BLaER1 treated with 17β-estradiol and CSF1 and Interleukin-3, amounts not matched to agents 10 nM and 100 nM (cell line): Measurements from ENCODE around the gene ARHGAP45.

Experiments used
- H3K27ac ChIP-seq, 11 experiments: shearing (Covaris generic); formaldehyde crosslinking; 2 replicates each; pipeline ENCODE4 v1.8.1; 2022
- H3K27me3 ChIP-seq, 11 experiments: shearing (Covaris generic); formaldehyde crosslinking; 2 replicates each; pipeline ENCODE4 v1.8.1; 2022
- H3K36me3 ChIP-seq, 11 experiments: shearing (Covaris generic); formaldehyde crosslinking; 2 replicates each; pipeline ENCODE4 v1.8.1; 2022
- H3K4me1 ChIP-seq, 10 experiments: shearing (Covaris generic); formaldehyde crosslinking; 2 replicates each; pipeline ENCODE4 v1.8.1; 2022
- H3K4me2 ChIP-seq, 11 experiments: shearing (Covaris generic); formaldehyde crosslinking; 2 replicates each; pipeline ENCODE4 v1.8.1; 2022
- H3K4me3 ChIP-seq, 10 experiments: shearing (Covaris generic); formaldehyde crosslinking; 2 replicates each; pipeline ENCODE4 v1.8.1; 2022
- H3K9ac ChIP-seq, 11 experiments: shearing (Covaris generic); formaldehyde crosslinking; 2 replicates each; pipeline ENCODE4 v1.8.1; 2022
- H3K9me3 ChIP-seq, 11 experiments: shearing (Covaris generic); formaldehyde crosslinking; replicated peaks in 1 of 11; 2 replicates each; pipeline ENCODE4 v1.8.1; 2022
- H4K20me1 ChIP-seq, 11 experiments: shearing (Covaris generic); formaldehyde crosslinking; 2 replicates each; pipeline ENCODE4 v1.8.1; 2022
- Cebpa-rat ChIP-seq, 11 experiments: shearing (Covaris generic); IDR thresholded peaks; 2 replicates each; pipeline ENCODE4 v1.8.1; 2022

ARHGAP45 gene

DNA sequence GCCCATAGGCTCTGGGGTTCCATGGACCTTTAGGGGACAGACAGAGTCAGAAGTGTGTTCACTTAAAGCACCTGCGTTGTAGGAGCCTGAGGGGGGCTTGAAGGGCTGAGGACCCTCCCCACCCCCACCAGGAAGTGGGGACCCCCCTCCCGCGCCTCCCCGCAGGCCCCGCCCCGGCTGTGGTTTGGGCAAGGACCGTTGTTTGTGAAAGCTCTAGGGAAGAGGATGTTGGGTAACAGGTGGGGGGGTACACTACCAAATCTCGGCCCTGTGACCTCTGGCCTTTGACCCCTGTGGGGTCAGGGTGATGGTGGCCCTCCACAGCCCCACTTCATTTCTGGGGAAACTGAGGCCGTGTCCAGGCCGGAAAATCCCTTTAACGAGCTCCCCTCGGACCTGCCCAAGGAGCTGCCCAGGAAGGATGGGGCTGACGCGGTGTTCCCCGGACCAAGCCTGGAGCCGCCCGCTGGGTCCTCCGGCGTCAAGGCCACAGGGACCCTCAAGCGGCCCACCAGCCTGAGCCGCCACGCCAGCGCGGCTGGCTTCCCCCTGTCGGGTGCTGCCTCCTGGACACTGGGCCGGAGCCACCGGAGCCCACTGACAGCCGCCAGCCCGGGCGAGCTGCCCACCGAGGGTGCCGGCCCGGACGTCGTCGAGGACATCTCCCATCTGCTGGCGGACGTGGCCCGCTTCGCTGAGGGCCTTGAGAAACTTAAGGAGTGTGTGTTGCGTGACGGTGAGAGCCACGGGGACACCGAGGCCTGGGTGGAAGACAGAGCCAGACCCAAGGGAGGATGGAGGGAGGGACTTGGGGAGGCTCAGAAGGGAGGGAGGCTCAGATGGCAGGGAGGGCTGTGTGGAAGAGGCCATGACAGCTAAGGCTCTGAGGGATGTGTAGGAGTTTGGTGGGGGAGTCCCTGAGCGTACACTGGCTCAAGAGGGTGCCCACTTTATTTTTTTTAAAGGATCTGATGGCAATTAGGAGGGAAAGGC lies 1.3 kb downstream of the ARHGAP45 start:
- H4K20me1 ChIP-seq = peaks cover 29 to 51% (median 41%) of the 10 kb centered on the region in 11 experiments; a peak in 21 of 22 replicates
- 0 out of 22 replicates have a peak, but pooled peaks cover 0 to 4% (median 0%) of the 10 kb centered on the region in 11 experiments for H3K27me3 ChIP-seq
- H3K4me2 ChIP-seq = peak overlapping the region; percentile 88 to 100 (median 97)
- peaks cover 45 to 52% (median 50%) of the 10 kb centered on the region in 11 experiments for H3K36me3 ChIP-seq
- TF ChIP-seq Cebpa-rat (IDR thresholded peaks at IDR 0.05) = peak in 7 of 11 experiments; percentile 35 to 74 (median 44); a peak in 7 of 22 replicates
- peak overlapping the region; percentile 91 to 100 (median 96) for H3K4me3 ChIP-seq
- peak overlapping the region; percentile 88 to 99 (median 96) for H3K9ac ChIP-seq
- peak overlapping the region; percentile 79 to 99 (median 96) for H3K27ac ChIP-seq
- peaks cover 72 to 87% (median 78%) of the 10 kb centered on the region in 10 experiments for H3K4me1 ChIP-seq
- H3K9me3 ChIP-seq = 0 out of 22 replicates have a peak, but pooled peaks cover 0 to 2% (median 0%) of the 10 kb centered on the region in 11 experiments

DNA sequence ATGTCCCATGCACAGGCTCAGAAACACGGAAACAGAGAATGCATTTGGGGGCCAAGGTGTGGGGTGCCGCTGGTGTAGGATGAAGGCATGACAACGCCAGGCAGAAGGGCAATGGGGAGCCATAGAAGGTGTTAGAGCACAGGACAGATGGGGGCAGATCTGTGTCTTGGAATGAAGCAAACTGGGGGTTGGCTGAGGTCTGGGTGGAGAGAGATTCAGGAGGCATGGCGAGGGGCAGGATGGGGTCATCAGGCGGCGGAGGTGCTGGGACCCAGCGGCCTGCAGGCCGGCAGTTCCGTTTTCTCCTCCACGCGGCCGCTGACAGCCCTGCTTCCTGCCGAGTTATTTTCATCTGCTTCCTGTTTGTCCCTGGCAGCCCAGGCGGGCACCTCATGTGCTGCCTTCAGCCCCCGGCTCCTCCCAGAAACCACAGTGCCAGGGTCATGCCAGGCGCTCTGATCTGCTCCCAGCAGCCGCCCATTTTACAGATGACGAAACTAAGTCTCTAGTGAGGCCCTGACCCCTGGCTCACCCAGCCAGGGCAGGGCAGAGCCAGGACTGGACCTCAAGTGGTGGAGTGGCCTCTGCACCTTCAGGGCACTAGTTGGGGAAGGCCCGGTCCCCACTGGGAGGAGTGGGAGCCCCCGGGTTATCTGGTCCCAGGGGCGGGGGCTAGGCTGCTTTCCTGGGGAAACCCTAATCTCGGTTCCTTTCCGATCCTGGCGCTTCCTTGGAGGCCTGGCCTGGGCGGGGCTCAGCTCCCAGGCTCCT lies 2.2 kb downstream of the ARHGAP45 start:
- no peak for TF ChIP-seq Cebpa-rat (IDR thresholded peaks at IDR 0.05)
- Histone ChIP-seq H4K20me1 (peaks cover 36 to 60% (median 50%) of the 10 kb centered on the region in 11 experiments; a peak in 21 of 22 replicates), H3K27ac (peak overlapping the region; percentile 79 to 99 (median 96)), H3K9me3 (no peaks in the 10 kb centered on the region), H3K27me3 (0 out of 22 replicates have a peak, but pooled peaks cover 0 to 2% (median 0%) of the 10 kb centered on the region in 11 experiments), H3K4me3 (peak overlapping the region; percentile 91 to 100 (median 96)), H3K4me1 (peaks cover 75 to 88% (median 80%) of the 10 kb centered on the region in 10 experiments), H3K36me3 (peaks cover 54 to 61% (median 59%) of the 10 kb centered on the region in 11 experiments), H3K4me2 (peak overlapping the region; percentile 88 to 100 (median 97)), H3K9ac (peak overlapping the region; percentile 88 to 99 (median 96))

DNA sequence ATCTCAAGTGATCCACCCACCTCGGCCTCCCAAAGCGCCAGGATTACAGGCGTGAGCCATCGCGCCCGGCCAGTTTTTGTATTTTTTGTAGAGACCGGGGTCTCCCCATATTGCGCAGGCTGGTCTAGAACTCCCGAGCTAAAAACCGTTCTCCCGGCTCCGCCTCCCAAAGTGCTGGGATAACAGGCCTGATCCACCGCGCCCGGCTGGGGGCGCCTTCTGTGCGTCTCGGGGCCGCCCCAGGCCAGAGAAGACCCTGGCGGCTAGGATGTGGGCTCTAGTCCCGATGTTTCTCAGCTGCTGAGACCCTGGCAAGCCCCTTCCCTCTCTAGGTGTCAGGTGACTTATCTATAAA lies 3.6 kb downstream of the ARHGAP45 start:
- Histone ChIP-seq H3K4me3 (no peak overlapping the region; a peak in 1 of 20 replicates), H4K20me1 (peaks cover 42 to 71% (median 60%) of the 10 kb centered on the region in 11 experiments; a peak in 21 of 22 replicates), H3K36me3 (peaks cover 64 to 72% (median 68%) of the 10 kb centered on the region in 11 experiments), H3K4me1 (peaks cover 72 to 86% (median 77%) of the 10 kb centered on the region in 10 experiments), H3K9me3 (no peaks in the 10 kb centered on the region), H3K27ac (peak overlapping the region in 7 of 11 experiments; percentile 12 to 99 (median 32); a peak in 11 of 22 replicates), H3K27me3 (no peaks in the 10 kb centered on the region), H3K4me2 (peak overlapping the region in 10 of 11 experiments; percentile 24 to 99 (median 94); a peak in 16 of 22 replicates), H3K9ac (peak overlapping the region in 9 of 11 experiments; percentile 5 to 95 (median 33); a peak in 6 of 22 replicates)
- TF ChIP-seq Cebpa-rat (IDR thresholded peaks at IDR 0.05) = no peak

DNA sequence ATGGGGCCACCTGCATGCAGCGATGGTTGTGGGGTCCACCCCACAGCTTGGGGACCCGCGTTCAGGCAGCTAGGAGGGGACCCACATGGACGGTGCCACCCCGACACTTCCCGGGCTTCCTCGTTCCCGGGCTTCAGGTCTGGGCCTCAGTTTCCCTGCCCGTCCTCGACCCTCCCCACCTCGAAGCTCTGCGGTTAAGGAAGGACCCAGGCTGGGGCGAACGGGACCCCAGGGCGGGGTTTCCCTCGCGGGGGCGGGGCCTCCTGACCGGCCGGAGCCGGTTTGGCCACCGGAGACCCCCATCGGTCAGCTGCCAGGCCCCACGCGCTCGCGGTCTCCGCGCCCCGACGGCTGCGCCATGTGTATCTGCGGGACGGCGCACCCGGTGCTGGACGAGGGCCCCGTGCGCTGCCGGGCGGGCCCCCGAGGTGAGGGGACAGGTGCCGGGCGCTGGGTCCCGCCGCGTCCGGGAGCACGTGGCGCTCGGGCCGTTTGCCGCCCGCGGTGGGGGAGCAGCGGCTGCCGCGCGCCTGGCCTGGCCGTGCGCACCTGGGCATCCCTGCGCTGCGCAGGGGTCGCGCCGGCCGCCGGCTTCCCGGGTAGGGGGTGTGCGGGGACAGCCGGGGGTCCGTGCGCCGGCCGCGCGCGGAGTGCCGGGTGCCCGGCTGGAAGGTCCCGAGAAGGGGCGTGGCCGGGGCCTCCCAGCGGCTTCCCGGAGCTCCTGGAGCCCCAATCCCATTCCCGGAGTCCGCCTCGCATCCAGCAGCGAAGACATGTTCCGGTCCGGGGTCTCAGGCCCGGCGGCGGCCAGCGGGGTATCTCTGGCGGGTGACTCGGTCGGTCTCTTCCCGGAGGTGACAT lies 4.2 kb downstream of the ARHGAP45 start:
- TF ChIP-seq Cebpa-rat (IDR thresholded peaks at IDR 0.05) = no peak
- peak overlapping the region in 7 of 11 experiments; percentile 12 to 99 (median 32); a peak in 11 of 22 replicates for H3K27ac ChIP-seq
- peak overlapping the region; percentile 0 to 95 (median 27); a peak in 8 of 22 replicates for H3K9ac ChIP-seq
- H3K4me1 ChIP-seq = peaks cover 72 to 86% (median 77%) of the 10 kb centered on the region in 10 experiments
- peaks cover 70 to 78% (median 74%) of the 10 kb centered on the region in 11 experiments for H3K36me3 ChIP-seq
- no peak overlapping the region for H3K4me3 ChIP-seq
- no peaks in the 10 kb centered on the region for H3K27me3 ChIP-seq
- no peaks in the 10 kb centered on the region for H3K9me3 ChIP-seq
- peak overlapping the region in 10 of 11 experiments; percentile 24 to 99 (median 94); a peak in 19 of 22 replicates for H3K4me2 ChIP-seq
- peaks cover 46 to 77% (median 66%) of the 10 kb centered on the region in 11 experiments; a peak in 21 of 22 replicates for H4K20me1 ChIP-seq

DNA sequence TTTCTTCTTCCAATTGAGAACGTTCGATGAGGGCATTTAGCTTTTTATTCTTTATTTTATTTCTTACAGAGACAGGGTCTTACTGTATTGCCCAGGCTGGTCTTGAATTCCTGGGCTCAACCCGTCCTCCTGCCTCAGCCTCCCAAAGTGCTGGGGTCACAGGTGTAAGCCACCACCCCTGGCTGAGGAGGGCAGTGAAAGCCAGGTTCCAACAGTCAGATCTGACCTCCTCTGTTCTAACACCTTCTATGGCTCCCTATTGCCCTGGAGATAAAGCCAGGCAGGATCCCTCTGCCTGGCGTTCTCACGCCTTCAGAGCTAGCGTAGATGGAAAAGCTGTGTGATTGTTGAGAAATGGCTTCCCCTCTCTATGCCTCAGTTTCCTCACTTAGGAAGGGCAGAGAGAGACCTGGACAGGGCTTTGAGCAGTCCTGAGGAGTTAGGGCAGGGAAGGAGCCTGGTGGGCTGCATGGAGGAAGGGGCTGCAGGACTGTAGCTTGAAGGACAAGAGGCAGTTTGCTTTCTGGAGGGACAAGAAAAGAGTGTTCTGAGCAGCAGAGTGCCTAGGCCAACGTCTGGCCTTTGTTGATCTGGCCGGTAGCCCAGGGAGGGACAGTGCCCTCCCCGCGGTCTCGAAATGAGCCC lies 5.5 kb downstream of the ARHGAP45 start:
- Histone ChIP-seq H3K9ac (peak overlapping the region in 7 of 11 experiments; percentile 2 to 95 (median 21); a peak in 6 of 22 replicates), H3K36me3 (peaks cover 80 to 91% (median 85%) of the 10 kb centered on the region in 11 experiments), H3K27me3 (no peaks in the 10 kb centered on the region), H3K27ac (peak overlapping the region in 3 of 11 experiments; percentile 15 to 40 (median 19); a peak in 3 of 22 replicates), H3K9me3 (no peaks in the 10 kb centered on the region), H3K4me3 (no peak overlapping the region), H4K20me1 (peaks cover 51 to 90% (median 79%) of the 10 kb centered on the region in 11 experiments; a peak in 21 of 22 replicates), H3K4me1 (peaks cover 79 to 92% (median 83%) of the 10 kb centered on the region in 10 experiments), H3K4me2 (peak overlapping the region in 9 of 11 experiments; percentile 4 to 97 (median 88); a peak in 13 of 22 replicates)
- no peak for TF ChIP-seq Cebpa-rat (IDR thresholded peaks at IDR 0.05)

DNA sequence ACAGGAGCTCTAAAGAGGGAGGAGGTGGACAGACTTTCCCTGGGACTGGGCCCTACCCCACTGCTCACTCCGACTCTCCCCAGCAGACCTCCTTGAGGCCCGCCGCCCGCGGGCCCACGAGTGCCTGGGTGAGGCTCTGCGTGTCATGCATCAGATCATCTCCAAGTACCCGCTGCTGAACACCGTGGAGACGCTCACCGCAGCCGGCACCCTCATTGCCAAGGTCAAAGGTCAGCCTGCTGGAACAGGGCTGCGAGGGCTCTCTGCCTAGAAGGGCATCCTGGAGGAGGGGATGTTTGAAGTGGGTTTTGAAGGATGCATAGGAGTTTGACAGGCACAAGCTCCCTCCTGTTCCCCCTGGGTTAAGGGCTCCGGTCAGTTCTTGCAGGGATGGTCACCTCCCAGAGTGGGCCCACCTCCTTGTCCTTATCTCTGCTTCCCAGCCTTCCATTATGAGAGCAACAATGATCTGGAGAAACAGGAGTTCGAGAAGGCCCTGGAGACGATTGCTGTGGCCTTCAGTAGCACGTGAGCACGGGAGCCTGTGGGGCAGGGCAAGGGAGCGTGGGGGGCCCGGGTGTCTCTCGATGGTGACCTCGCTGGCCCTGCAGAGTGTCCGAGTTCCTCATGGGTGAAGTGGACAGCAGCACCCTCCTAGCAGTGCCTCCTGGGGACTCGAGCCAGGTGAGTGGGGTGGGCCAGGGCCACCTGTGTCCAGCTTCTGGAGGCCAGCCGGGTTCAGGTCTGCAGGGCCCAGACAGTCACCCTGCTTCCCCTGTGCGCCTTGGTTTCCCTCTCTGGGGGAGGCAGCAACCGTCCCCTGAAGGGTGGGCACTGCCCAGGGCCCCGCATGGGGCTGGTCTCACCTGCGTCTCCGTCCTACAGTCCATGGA lies 6.3 kb downstream of the ARHGAP45 start:
- Histone ChIP-seq H3K4me2 (peak overlapping the region; percentile 69 to 97 (median 75)), H3K4me1 (peaks cover 84 to 96% (median 89%) of the 10 kb centered on the region in 10 experiments), H4K20me1 (peaks cover 57 to 94% (median 87%) of the 10 kb centered on the region in 11 experiments; a peak in 21 of 22 replicates), H3K36me3 (peaks cover 86 to 97% (median 92%) of the 10 kb centered on the region in 11 experiments), H3K27me3 (no peaks in the 10 kb centered on the region), H3K4me3 (peak overlapping the region in 3 of 10 experiments; percentile 31 to 57 (median 35); a peak in 3 of 20 replicates), H3K27ac (peak overlapping the region in 1 of 11 experiments; percentile 12; a peak in 1 of 22 replicates), H3K9ac (peak overlapping the region in 8 of 11 experiments; percentile 12 to 55 (median 32); a peak in 6 of 22 replicates), H3K9me3 (no peaks in the 10 kb centered on the region)
- no peak for TF ChIP-seq Cebpa-rat (IDR thresholded peaks at IDR 0.05)
